Measurements from ENCODE around the gene LCE7A. TPM values are rescaled to one million over a fixed set of nuclear protein-coding genes. Genes with fewer than 3 reads are reported as not detected.

The LCE7A gene
- polyA plus RNA-seq, 2 of the 4 experiments (the other 2 are of a cell fraction) = not detected

- H3K9me3 ChIP-seq = no peaks in the 10 kb centered on the region
- TF ChIP-seq SMC3 (IDR thresholded peaks at IDR 0.05) (no peak), HEYL (CRISPR knock-in tag; IDR thresholded peaks at IDR 0.05) (no peak), ESRRA (IDR thresholded peaks at IDR 0.05; ENCODE audit: borderline replicate concordance, low read length) (no peak), BHLHE40 (IDR thresholded peaks at IDR 0.05; ENCODE audit: low read depth, low read length) (no peak), POLR2A (IDR thresholded peaks at IDR 0.05; ENCODE audit: low read length) (no peak), CTCF (IDR thresholded peaks at IDR 0.05) (no peak), EHF (CRISPR knock-in tag; IDR thresholded peaks at IDR 0.05) (no peak), HES2 (IDR thresholded peaks at IDR 0.05) (no peak), PHF8 (IDR thresholded peaks at IDR 0.05; ENCODE audit: borderline replicate concordance, low read depth) (no peak), KDM5A (IDR thresholded peaks at IDR 0.05) (no peak), NPAS2 (CRISPR knock-in tag; IDR thresholded peaks at IDR 0.05; ENCODE audit: borderline replicate concordance) (no peak), HDAC2 (IDR thresholded peaks at IDR 0.05) (no peak), FOSB (CRISPR knock-in tag; IDR thresholded peaks at IDR 0.05) (no peak), ELK1 (IDR thresholded peaks at IDR 0.05; ENCODE audit: low read depth, low read length) (no peak), HMGXB4 (CRISPR knock-in tag; IDR thresholded peaks at IDR 0.05; ENCODE audit: borderline replicate concordance) (no peak), PBX3 (IDR thresholded peaks at IDR 0.05) (no peak)
- no peak for FAIRE-seq
- H3K27ac ChIP-seq = no peak overlapping the region
- CTCF ChIA-PET = interaction anchor here (0.7 to 2.3 kb wide), 5 partner anchors 9 to 70 kb away, joined by 3 to 9 read pairs (median 5); no protein-coding TSS in a partner anchor
- H3K4me2 ChIP-seq = no peak overlapping the region
- WGBS (ENCODE audit: missing lambda C conversion rate) = 4% methylated on average over 2 of the region's 2 CpGs
- H3K4me3 ChIP-seq = no peak overlapping the region
- no peak for DNase-seq (ENCODE audit: low read depth in 1 of 2, low spot score in 1 of 2)
- H3K4me1 ChIP-seq = no peaks in the 10 kb centered on the region
- no peak for ATAC-seq
- POLR2A ChIA-PET = no interaction called here
These were observed 4.1 kb upstream of the LCE7A start for GRCh38 chr1:152855661-152856060.

GRCh38 chr1:152858062-152858461, 1.7 kb upstream of the LCE7A start:
- no peak for FAIRE-seq
- no peak for ATAC-seq
- Histone ChIP-seq H3K27ac (no peak overlapping the region), H3K9me3 (no peaks in the 10 kb centered on the region), H3K4me1 (no peaks in the 10 kb centered on the region), H3K4me3 (no peak overlapping the region), H3K4me2 (no peak overlapping the region)
- POLR2A ChIA-PET = no interaction called here
- 0% methylated on average over 1 of the region's 1 CpG for WGBS (ENCODE audit: missing lambda C conversion rate)
- no peak for TF ChIP-seq MAZ (IDR thresholded peaks at IDR 0.05; ENCODE audit: borderline replicate concordance, low read depth, low read length)
- TF ChIP-seq ZC3H11A (IDR thresholded peaks at IDR 0.05) = no peak
- CTCF ChIA-PET = interaction anchor here (1.2 kb wide), 1 partner anchor 13 kb away, joined by 7 read pairs; no protein-coding TSS in a partner anchor
- no peak for DNase-seq (ENCODE audit: low read depth in 1 of 2, low spot score in 1 of 2)

- no peak for TF ChIP-seq ZNF302 (CRISPR knock-in tag; IDR thresholded peaks at IDR 0.05)
- no peak for TF ChIP-seq FOXS1 (CRISPR knock-in tag; IDR thresholded peaks at IDR 0.05)
- no peak for TF ChIP-seq PHF8 (IDR thresholded peaks at IDR 0.05; ENCODE audit: borderline replicate concordance, low read depth)
- TF ChIP-seq POLR2AphosphoS2 (conservative IDR thresholded peaks at IDR 0.05; ENCODE audit: low read length) = no peak
- TF ChIP-seq EP300 (IDR thresholded peaks at IDR 0.05) = no peak
- no peak for TF ChIP-seq RARB (CRISPR knock-in tag; IDR thresholded peaks at IDR 0.05)
- no peak for TF ChIP-seq HES2 (IDR thresholded peaks at IDR 0.05)
- TF ChIP-seq PBX3 (IDR thresholded peaks at IDR 0.05) = no peak
- ATAC-seq (no peak), DNase-seq (ENCODE audit: low read depth in 1 of 2, low spot score in 1 of 2) (no peak), FAIRE-seq (no peak)
- 5% methylated on average over 3 of the region's 3 CpGs for WGBS (ENCODE audit: missing lambda C conversion rate)
- Histone ChIP-seq H3K27ac (no peak overlapping the region), H3K9me3 (no peaks in the 10 kb centered on the region), H3K4me1 (no peaks in the 10 kb centered on the region), H3K4me3 (no peak overlapping the region), H3K4me2 (no peak overlapping the region)
- ChIA-PET CTCF (interaction anchor here (0.8 kb wide), 1 partner anchor 206 kb away, joined by 4 read pairs; no protein-coding TSS in a partner anchor), POLR2A (no interaction called here)
These were observed 333 bp downstream of the LCE7A start for GRCh38 chr1:152860129-152860528.

Measured in A549 (cell line).